SK-MEL-5 (cell line): Measurements from ENCODE around the gene SKI. TPM values are rescaled to one million over a fixed set of nuclear protein-coding genes. Genes with fewer than 3 reads are reported as not detected.

Experiments
- DNase-seq: peaks from one replicate; pipeline ENCODE4 v3.0.0-alpha.2; 2016; ENCODE audit warnings: low read depth, low spot score
- in situ Hi-C: cut with HindIII; loops from 2 replicates; pipeline ENCODE4 v1.10.0; 2016; ENCODE audit warnings: low sequenced_read_pairs, high pct_unique_total_duplicates, low pct_unique_long_range_greater_than_20kb
- total RNA-seq: library from RNA; depleted of rRNA; stranded (reverse); fragments of >200 nt; shearing (Covaris generic); gene quantifications from 2 replicates; pipeline ENCODE4 v1.2.3, GENCODE V29; 2014

SKI gene
- total RNA-seq, 1 experiment from 2014 or later = 3.9 TPM

- in situ Hi-C loops = no loop called here
- no peak for DNase-seq
These were observed 74.3 kb downstream of the SKI start for GRCh38 chr1:2302292-2302925.

GRCh38 chr1:2303016-2303775 lies 75.1 kb downstream of the SKI start:
- DNase-seq = no peak
- in situ Hi-C loops = no loop called here

- no peak for DNase-seq
- in situ Hi-C loops = no loop called here
These were observed 75.7 kb downstream of the SKI start for GRCh38 chr1:2303781-2304180.

DNA sequence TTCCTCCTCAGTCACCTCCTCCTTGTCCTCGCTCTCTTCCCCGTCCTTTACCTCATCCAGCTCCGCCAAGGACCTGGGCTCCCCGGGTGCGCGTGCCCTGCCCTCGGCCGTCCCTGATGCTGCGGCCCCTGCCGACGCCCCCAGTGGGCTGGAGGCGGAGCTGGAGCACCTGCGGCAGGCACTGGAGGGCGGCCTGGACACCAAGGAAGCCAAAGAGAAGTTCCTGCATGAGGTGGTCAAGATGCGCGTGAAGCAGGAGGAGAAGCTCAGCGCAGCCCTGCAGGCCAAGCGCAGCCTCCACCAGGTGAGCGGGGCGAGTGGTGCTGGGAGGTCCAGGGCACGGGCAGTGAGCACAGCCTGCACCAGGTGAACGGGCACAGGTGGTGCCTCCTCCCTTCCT lies 76.2 kb downstream of the SKI start:
- in situ Hi-C loops = no loop called here
- no peak for DNase-seq

DNA sequence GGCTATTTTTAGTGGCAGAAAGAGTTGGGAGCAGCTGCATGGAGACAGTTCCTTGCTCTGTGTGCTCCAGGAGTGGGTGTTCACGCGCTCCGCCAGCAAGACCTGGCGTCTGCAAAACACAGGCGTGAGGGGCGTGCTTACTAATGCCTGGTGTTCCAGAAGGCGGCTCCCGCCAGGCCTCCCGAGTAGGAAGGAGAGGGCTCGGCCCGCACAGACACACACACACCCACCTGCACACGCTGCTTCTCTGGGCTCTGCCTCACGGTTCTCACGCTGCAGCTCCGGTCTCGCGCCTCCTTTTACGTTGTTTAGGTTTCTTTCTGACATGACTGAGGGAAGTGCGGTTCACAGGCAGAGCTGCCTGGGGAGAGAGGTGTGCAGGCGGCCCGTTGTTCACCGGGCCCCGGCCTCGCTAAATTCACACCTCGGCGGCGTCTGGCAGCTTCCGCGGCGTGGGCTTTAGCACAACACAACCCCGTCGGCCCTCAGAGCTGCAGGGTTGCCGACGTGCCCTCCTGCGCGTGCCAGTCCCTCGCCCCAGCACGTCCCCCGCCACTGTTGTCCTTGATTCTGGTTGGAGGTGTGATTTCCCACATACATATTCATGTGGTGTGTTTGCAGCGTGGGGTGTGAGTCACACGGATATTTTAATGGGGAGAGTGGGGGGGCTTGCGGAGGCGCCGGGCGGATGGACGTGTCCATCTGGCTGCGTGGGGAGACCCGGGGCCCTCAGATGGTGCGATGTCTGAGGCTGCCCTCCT lies 77.0 kb downstream of the SKI start:
- DNase-seq = no peak
- in situ Hi-C loops = no loop called here

DNA sequence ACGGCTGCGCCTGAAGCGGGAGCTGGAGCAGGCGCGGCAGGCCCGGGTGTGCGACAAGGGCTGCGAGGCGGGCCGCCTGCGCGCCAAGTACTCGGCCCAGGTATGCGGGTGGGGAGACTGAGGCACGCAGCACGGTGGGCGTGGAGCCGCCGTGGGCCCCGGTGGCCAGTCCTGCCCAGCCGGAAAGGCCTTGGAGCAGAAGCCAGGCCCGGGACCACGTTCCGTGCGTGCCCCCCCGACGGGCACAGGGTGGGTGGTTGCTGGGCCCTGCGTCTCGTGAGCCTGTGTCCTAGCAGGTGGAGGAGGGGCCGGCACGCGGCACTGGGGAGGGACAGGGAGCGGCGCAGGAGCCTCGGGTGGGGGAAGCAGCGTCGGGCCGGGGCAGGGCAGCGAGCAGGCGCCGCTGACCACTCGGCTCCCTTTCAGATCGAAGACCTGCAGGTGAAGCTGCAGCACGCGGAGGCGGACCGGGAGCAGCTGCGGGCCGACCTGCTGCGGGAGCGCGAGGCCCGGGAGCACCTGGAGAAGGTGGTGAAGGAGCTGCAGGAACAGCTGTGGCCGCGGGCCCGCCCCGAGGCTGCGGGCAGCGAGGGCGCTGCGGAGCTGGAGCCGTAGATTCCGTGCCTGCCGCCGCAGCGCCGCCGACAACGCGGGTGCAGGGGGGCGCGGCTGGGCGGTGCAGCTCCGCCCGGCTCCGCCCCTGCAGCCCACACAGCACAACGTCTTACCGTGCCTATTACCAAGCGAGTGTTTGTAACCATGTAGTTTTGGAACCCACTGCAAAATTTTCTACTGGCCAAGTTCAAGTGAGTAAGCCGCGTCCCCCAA lies 78.2 kb downstream of the SKI start:
- in situ Hi-C loops = no loop called here
- DNase-seq = no peak

DNA sequence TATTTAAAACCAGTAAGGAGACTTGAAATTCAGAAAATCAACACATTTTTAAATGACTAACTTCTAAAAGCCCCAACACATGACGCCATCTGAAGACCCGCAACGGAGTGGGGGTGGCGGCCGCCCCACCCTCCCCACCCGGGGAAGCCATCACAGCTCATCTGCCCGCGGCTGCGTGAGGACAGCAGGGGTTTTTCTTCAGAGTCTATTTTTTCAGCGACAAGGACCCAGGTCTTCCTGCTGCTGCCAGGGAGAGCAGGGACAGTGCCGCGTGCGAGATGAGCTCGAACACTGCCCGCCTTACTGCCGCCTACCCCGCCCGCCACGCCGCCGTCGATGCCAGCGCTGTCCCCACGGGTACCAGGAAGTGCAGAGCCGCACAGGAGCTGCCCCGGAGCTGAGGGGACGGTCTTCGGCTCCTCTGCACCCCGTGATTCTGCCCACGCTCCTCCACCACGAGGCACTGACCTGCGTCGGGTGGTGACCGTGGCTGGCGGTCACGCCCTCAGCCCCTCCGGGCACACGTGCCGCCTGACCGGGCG lies 79.0 kb downstream of the SKI start:
- in situ Hi-C loops = no loop called here
- no peak for DNase-seq

GRCh38 chr1:2307972-2308371 lies 79.9 kb downstream of the SKI start:
- no peak for DNase-seq

DNA sequence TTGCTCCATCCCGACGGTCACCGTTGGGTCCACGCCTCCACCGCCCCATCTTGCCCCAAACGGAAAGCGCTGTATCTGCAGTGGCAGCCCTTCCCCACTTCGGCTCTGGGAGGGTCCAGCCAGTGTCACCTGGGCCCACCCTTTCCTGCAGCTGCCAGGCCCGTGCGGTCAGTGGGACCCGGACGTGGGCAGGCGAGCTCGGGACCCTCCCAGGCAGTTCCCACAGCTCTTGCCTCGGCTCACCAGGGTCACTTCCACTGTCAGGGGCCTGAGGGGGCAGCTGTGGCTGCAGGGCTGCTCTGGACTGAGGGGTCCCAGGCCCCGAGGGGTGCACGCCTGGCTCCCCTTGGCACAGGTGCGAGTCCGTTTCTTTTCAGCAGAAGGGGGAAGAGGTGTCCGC lies 80.7 kb downstream of the SKI start:
- in situ Hi-C loops = no loop called here
- no peak for DNase-seq

More at GRCh38 chr1:2307972-2308371, 79.9 kb downstream of the SKI start:
- in situ Hi-C loops = no loop called here

- in situ Hi-C loops = no loop called here
- DNase-seq = no peak
These were observed 82.4 kb downstream of the SKI start for GRCh38 chr1:2310332-2311183.

DNA sequence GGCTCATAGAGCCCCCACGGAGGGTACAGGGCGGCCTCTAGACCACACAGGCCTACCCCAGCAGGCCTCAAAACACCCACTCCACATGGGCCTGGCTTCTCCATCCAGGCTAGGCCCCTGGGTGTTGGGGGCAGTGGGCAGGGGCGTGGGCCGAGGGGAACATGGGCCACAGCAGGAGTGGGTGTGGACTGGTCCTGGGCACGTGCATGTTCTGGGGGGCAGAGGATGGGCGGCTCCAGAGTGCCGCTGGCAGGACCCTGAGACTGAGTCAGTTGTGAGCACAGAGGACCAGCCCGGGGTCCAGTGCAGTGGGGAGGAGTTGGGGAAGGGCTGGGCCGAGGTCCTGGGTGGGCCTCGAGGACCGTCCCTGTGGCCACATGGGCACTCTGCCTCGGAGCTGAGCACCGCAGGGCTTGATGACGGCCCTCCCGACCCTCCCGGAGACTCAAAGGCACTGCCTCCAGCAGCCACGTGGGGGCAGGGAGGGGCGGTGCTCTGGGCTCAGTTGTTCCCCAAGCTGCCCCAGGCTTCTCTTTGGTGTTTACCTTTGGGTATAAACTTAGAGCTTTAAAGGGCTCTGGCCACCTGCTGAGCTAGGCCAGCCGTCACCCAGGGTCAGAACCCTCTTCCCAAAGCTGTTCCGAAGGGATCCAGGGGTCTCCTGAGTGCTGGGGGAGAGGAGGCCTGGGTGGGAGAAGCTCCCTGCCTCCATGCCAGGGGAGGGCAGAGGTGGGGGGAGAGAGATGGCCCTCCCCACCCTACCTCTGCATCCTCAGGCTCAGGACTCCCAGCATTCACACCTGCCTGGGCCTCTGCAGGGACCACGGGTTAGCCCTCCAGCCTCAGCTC lies 83.3 kb downstream of the SKI start:
- in situ Hi-C loops = no loop called here
- peak; percentile 34 for DNase-seq

DNA sequence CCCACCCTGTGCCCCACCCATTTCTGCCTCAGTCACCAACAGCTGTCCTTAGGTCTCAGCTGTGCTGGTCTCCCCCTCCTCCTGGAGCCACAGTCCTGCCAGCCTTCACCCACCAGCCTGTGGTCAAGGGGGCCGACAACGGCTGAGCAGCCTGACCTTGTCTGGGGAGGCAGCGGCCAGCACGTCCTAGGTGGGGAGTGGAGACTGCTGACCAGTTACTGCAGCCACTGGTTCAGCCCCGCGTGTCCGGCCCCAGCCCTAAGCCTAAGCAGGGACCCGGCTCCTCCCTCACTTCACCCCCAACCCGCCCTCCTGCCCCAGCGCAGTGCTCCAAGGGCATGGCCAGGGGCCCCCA lies 84.0 kb downstream of the SKI start:
- no peak for DNase-seq
- in situ Hi-C loops = no loop called here

- in situ Hi-C loops = no loop called here
- DNase-seq = no peak
These were observed 84.6 kb downstream of the SKI start for GRCh38 chr1:2312515-2313301.

DNA sequence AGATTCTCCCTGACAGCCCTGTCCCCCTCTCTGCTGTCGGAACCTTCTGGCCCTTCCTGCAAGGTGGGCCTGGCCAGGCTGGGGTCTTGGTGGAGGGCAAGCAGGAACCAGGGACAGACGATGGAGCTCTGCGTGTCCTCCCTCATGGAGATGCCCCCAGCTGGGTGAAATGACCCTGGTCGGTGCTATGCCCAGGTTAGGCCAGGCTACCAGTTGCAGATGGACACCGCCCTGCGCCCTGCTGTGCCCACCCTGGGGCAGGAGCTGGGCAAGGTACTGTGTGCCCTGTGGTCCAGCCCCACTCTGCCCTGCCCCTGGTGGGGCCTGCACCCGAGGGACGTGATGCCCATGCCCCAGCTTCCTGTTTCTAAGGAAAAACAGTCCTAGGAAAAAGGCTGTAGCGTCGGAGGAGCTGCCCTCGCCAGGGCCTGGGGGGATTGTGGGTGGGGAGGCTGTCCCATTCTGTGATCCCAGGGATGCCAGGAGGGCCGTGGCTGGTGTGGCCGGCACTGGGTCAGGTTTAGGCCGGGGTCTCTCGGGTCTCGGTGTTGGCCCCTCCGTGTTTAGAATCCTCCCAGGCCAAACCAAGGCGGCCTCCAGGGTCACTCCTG lies 85.6 kb downstream of the SKI start:
- no peak for DNase-seq
- in situ Hi-C loops = no loop called here

DNA sequence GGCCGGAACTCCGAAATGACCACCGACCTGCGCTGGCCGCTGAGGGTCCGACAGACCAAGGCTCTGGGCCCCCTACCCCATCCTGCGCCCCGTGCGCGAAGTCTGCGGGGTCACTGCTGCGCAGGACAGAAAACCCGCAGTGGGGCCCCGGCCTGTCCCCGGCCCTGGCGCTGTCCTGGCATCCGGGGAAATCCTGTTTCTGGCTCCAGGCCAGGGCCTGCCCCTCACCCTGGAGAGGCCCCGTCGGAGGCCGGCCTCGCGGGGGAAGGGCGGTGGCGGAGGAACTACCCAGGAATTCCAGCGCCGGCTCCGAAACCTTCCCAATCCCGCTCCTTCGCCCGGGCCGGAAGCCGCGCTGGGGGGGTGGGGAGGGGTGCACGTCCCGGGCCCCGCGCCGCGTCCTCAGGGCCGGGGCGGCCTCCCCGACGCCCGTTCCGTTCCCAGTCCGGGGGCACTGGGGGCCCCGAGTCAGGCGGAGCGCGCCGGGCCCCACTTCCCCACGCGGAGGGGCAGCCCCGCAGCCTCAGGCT lies 86.2 kb downstream of the SKI start:
- in situ Hi-C loops = no loop called here

More for the DNA sequence above, 86.2 kb downstream of the SKI start:
- peak; percentile 26 for DNase-seq
